HT1080 (cell line): ENCODE measurements around the gene CELA3A. TPM values are rescaled to one million over a fixed set of nuclear protein-coding genes. Genes with fewer than 3 reads are reported as not detected.
"Not testable (repeated sequence)": the region's sequence is repeated elsewhere in the genome, so short reads cannot be mapped to it uniquely, and the experiment has no call there.

Experiments
- DNase-seq: peaks from one replicate; pipeline ENCODE4 v3.0.0-alpha.2; 2015; ENCODE audit warnings: low read depth
- total RNA-seq: library from RNA; depleted of rRNA; stranded (reverse); fragments of >200 nt; shearing (Covaris generic); gene quantifications from 2 replicates; pipeline ENCODE4 v1.2.3, GENCODE V29; 2014

Gene CELA3A
- total RNA-seq, 1 experiment from 2014 or later = not detected

DNA sequence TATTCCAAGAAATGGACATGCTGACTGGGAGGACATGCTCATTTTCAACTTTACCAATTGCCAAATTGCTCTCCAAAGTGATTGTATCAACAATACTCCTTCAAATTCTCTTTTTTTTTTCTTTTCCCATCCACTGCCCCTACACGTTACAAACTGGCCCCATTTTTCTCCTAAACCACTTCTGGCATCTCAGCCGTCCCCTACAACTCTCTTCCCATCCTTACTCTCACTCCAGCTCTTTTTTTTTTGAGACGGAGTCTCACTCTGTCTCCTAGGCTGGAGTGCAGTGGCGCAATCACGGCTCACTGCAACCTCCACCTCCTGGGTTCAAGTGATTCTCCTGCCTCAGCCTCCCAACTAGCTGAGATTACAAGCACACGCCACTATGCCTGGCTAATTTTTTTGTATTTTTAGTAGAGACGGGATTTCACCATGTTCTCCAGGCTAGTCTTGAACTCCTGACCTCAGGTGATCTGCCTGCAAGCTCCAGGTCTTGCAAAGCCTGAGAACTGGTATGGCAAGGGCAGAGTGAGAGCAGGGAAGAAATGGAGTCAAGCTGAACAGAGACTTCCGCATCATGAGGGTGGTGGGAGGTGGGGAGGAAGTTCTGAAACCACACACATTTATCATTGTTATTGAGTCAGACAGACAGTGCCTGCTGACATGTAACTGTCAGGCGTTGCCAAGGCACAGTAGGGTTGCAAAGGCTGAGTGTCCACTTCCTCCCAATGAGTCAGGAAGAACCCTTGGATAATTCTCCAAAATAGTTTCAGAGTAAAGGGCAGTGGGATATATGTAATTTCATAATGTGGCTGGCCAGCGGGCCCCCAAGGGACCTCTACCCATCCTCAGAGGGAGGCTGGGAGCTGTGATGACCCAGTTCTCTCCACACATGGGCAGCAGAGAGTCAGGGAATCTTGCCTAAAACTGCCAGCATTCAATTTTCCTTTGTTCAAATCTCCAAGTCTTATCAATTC, 17.4 kb downstream of the CELA3A start:
- peak; percentile 99 for DNase-seq

DNA sequence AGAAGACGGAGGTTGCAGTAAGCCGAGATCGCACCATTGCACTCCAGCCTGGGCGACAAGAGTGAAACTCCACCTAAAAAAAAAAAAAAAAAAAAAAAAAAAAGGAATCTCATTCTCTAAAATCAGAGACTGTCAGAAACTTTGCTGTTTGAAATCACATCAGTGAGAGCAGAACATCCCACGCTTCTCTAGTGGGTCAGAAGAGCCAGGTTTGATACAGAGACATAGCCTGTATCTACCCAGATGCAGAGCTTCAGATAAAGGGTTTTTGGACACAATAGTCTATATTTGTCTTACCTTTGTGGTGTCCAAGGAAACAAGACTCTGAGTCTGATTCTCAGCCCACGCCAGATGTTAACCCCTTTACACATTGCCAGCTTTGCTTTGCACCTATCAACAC, 19.6 kb downstream of the CELA3A start:
- DNase-seq = no peak

DNA sequence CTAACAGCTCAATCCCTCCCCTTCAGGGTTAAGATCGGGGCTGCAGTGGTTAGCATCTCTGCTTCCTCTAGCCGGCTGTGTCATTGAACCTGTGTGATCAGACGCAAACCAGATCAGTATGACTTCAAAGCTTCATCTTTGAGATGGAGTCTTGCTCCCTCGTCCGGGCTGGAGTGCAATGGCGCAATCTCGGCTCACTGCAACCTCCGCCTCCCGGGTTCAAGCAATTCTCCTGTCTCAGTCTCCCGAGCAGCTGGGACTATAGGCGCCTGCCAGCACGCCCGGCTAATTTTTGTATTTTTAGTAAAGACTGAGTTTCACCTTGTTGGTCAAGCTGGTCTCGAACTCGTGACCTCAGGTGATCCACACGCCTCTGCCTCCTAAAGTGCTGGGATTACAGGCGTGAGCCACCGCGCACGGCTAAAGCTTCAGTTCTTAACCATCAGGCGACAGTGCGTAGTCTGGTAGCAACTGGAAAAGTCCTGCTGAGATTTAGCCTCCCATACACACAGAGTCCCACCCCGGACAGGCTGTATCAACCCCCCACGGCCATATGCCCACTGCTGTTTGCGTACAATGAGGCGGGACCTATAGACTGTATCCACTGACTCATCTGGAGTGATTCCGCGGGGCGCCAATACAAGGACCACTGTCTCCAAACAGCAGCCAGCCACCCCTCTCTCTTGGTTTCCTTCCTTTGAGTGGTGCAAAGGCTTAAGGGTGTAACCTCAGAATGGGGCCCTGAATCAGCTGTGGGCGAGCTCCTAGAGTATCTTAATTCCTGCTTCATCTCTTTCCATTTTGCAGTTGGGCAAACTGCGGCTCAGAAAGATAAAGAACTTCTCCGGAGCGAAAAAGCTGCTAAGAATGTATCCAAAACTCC, 23.3 kb downstream of the CELA3A start:
- DNase-seq = peak; percentile 91

DNA sequence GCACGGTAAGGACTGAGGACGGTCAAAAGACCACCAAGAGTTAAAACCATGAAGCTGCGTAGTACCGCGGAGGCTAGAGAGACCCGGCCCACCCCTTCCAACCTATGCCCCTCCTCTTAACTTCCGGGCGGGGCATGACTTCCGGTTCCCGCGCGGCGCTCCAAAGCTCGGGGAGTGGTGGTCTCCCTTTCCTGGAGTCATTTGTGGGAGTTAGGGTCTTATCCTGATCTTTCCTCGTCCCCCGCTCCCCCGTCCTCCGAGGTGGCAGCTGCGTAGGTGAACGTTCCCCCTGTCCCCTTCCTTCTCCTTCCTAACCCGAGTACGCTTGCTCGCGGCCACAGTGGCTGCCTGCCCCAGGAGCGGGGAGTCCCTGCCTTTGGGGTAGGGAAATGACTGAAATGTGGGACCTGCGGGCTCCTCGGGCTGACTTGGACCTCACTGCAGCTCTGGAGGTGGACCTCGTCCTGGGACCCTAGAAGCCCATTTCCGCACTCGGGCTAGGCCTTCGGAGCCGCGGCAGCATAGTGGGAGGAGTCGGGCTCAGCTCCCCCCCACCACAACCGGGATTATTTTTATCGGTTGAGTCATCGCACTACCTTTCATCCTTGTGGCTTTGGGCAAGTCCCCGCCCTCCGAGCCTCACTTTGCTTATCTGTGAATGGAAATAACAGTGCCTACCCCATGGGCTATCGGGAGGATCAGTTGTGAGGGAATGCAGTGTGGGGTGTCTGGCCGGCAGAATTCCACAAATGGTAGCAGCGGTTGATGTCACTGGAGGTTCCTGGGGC, 24.1 kb downstream of the CELA3A start:
- peak; percentile 95 for DNase-seq

DNA sequence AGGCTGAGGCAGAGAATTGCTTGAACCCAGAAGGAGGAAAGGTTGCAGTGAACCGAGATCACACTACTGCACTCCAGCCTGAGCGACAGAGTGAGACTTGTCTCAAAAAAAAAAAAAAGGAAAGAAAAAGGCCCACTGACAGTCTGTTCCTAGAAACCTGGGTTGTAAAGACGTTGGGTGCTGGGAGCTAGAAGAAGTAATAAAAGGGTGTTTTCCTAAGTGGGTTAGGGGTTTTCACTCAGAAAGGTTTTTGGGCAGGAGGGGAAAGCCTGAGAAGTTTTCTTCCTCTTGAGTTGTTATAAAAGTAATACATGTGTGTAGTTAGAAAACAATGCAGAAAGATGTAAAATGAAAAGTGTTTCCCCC, 25.4 kb downstream of the CELA3A start:
- no peak for DNase-seq

DNA sequence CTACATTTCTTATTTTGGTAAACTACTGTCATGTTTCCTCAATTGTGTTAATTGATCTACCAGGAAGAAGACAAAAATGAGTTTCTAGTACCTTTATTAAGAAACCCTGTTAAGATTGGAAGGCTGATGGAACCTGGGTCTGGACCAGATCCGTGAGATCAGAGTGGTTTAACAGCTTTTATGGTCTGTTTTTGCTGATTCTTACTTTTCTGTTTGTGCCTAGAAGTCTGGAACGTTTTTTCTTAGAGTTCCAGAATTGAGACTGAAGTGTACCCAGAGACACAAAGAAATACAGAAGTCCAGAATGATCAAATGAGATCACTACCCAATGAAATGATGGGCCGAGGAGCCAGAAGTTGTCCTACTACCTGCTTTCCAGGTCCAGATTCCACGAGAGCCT, 28.6 kb downstream of the CELA3A start:
- DNase-seq = no peak

DNA sequence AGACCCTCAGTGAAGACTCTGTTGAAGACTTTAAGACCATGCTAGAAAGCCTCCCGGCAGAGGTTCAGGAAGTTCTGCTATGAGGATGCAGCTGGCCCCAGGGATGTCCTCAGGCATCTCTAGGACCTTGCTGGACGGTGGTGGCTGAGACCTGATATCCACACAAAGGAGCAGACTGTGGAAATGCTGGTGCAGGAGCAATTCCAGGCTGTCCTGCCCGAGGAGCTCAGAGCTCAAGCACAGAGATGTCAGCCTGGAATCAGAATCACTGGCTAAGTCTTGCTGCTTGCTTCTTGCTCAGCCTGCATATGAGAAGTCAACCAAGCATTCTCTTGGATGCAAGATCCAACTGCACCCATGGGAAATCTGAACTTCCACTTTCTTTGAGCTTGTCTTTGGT, 29.0 kb downstream of the CELA3A start:
- DNase-seq = no peak

DNA sequence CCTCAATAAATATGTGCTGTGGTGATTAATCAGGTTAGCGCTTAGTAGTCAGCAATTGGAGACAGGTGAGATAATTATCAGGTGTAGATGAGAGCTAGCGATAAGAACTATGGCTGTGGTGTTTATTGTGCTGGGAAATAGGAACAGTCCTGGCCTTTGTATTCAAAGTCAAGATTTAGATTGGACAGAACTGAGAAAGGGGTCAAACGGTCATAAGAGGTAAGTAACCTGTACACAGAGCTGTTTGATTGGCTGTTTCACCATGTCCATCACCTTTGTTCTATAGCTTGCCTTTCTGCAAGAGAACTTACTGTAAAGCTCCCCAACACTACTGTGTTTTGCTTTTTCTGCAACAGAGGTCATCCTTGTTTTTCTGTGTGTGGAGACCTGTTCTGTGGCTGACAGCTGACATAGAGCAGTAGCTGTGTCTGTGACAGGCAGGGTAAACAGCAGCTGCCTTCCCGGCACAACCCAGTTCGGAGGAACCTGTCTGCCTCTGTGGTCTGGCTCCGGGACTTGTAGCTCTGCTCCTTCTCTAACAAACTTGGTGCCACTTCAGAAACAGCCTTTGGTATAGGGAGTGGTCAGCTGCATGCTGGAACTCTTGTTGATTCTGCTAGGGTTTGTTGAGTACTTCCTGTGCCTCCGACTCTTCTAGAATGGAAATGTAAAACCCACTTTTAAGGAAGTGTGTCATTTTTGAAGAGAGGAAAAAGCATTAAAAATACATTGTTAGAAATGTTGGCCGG, 29.9 kb downstream of the CELA3A start:
- no peak for DNase-seq

DNA sequence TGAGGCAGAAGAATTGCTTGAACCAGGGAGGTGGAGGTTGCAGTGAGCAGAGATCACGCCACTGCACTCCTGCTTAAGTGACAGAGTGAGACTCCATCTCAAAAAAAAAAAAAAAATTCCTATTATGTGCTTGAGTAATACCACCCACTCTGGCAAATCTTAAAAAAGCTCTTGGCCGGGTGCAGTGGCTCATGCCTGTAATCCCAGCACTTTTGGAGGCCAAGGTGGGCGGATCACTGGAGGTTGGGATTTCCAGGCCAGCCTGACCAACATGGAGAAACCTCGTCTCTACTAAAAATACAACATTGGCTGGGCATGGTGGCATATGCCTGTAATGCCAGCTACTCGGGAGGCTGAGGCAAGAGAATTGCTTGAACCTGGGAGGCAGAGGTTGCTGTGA, 33.4 kb downstream of the CELA3A start:
- not testable (repeated sequence) for DNase-seq

DNA sequence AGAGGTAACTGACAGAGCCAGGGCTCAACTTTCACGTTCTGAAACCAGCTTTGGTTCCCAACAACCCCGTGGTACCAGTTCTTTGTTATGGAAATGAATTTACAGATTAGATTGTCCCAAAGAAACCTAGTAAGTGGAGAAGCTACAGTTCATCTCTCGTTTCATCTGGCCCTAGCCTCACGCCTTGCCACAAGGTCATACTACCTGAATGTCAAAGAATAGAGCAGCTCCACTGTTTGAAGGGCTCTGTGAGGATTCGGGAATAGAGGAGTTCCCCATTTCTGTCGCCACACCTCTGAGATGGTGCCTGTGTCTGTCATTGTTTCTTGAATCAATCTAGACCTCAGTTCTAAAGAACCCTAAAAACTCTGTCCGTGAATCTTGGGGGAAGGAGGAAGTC, 36.1 kb downstream of the CELA3A start:
- no peak for DNase-seq

DNA sequence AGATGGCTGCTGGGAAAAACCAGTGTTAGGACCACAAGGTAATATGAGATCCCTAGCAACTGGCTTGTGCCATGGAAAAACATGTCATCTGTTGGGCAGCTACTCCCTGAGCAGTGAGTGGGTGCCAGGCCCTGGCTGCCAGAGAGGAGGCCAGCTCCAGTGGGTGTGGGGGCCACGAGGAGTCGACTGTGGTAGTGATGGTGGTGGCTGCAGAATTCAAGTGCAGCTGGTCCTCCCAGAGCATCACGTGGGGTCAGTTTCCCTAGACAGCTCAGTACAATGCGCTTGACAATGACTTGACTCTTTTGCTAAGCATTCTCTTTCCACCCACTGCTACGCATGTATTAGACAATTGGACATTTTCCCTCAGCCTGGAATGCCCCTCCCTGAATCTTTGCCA, 36.6 kb downstream of the CELA3A start:
- DNase-seq = no peak

DNA sequence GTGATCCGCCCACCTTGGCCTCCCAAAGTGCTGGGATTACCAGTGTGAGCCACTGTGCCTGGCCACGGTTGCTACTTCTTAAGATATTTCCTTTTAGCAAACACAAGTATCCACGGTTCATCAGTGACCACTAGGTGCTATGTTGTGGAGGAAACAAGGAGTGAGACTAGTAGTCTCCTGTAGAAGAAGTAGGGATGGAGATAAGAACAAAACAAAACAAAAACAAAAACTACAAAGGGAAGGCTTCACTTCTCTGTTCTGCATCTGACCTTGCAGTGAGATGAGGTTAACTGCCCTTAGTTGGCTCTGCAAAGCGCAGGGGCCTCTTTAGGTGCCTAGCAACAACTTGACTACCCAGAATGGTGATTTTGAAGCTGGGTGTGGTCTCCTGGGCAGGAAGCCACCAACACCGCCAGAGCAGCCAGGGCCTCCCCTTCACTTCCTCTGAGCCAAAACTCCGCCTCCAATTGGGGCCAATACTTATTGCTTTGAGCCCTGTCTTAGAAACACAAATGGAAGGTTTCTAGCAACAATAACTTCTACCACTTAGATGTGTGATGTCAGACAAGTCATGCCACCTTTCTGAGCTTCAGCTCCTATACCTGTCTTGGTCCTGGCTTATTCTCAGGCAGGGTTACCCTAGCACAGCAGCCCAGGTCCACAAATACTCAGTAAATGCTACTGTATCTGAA, 38.3 kb downstream of the CELA3A start:
- peak; percentile 78 for DNase-seq

DNA sequence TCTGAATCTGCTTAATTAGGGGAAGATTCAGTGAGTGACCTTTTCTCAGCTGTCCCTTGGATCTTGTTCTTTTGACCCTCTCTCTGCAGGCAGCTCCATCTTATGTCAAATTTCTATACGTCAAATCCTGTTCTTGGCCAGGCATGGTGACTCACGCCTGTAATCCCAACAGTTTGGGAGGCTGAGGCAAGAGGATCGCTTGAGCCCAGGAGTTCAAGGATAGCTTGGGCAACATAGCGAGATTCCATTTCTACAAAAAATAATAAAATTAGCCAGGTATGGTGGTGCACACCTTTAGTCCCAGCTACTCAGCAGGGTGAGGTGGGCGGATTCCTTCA, 38.8 kb downstream of the CELA3A start:
- DNase-seq = no peak

DNA sequence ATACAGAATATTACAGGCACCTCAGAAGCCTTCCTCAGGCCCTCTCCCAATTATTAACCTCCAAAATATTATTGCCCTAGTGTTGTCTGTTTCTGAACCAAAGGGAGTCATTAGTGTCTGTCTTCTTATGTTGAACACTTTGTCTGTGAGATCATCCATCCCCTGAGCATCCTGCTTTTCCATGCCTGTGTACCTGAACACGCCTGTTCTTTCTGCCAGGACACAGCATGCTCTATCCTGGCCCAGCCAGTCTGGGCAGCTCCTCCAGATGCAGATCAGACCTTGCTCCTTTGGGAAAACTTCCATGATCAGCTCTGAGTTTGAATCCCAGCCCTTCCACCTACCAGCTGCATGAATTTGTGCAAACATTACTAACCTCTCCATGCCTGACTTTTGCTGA, 40.0 kb downstream of the CELA3A start:
- DNase-seq = no peak

DNA sequence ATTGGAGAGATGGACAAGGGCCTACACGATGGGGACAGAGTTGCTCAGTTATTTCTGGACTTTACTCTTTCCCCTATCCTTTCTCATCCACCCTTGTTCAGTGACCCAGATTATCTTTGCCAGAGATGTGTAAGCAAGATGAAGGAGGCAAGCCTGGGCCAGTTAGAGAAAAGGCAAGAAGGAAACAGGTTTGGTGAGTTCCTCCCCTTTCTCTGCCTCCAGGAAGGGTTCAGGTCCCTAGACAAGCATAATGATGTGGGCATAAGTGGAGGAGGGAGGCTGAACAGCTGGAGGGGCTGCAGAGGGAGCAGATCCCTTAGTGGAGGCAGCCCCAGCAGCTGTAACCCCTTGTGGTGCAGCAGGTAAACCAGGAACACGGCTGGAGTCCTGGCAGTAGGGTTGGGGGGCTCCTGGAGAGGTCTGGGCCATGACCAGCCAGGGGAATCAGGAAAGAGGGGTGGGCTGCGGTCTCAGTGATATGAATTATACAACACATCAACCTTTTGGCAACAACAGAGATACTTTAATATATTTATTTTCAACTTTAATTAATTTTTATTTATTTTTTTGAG, 41.8 kb downstream of the CELA3A start:
- no peak for DNase-seq

DNA sequence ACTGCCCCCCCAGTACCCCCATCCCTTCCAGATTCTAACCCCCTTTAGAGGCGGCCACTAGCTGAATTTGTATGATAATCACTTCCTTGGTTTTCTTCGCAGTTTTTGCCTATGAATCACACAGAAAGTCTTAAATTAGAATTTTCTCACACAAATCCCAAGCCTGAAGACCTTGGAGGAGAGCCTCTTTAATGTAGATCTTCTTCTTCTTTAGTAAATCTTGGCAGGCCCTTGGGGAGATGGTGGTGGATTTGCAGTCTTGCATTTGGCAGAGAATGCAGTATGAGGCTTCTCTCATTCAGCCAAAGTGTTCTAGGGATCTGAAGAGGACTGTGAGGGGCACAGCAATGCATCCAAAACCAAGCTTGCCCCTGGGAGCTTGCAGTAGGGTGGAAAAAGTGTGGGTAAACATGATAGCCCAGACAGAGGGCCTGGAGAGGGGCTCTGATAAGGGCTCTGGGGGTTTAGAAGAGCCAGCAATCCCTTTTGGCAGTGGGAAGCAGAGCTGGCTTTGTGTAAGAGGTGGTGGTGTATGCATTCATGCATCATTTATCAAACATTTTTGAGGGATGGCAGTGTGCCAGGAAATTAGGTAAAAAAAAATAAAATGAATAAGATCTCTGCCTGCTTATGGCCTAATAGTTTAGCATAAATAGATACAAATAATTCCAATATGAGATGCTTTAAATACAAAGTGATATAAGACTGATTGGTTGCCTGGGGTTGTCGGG, 43.4 kb downstream of the CELA3A start:
- peak; percentile 59 for DNase-seq

DNA sequence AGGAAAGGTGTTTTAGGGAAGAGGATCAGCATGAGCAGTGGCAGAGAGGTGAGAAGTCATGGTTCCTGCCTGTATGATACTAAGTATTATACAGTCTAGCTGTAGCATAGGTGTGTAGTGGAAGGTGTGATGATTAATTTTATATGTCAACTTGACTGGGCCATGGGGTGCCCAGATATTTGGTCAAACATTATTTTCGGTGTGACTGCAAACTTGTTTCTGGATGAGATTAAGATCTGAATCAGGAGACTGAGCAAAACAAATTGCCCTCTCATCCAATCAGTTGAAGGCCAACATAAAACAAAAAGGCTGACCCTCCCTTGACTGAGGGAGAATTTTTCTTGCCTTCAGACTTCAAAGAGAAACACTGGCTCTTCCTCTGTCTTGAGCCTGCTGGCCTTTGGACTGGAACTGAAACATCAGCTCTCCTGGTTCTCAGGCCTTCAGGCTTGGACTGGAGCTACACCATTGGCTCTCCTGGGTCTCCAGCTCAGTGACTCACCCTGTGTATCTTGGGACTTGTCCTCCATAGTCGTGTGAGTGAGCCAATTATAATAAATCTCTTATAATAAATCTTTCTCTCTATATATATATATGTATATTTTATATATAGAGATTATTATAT, 44.3 kb downstream of the CELA3A start:
- DNase-seq = peak; percentile 26

DNA sequence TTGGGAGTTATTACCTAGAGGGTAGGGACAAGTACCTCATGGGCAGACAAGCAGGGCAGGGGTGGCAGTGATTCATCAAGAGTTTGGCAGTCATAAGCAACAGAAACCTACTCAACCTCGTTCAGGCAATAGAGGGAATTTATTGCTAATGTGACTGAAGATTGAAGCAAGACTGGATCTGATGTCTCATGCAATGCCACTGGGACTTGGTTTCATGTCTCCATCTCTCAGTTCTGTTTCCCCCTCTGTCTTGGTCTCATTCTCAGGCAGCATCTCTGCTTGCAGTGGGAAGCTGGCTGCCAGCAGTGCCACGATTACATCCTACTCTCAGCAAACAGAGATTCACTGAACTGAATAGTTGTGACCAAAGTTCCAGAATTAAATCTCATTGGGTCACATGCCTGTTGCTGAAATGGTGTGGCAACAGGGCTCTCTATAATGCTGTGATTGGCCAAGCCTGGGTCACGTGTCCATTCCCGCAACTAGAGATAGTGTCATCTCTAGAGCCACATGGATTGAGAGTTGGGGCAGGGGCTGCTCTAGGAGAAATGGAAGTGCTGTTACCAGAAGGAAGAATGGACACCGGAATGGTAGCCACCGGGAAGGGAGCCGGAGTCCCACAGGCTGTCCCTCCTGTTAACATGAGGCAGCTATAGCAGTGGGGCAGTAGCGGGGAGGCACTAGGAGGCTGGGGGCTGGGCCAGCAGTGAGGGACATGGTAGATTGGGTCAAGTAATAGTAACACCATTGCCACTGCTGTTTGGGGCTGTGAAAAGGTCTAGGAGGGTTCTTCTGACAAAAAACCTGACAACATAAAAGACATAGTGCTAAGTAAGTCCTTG, 47.1 kb downstream of the CELA3A start:
- DNase-seq = no peak
